Measurements from ENCODE around the gene GCG. TPM values are rescaled to one million over a fixed set of nuclear protein-coding genes. Genes with fewer than 3 reads are reported as not detected.

The GCG gene
- total RNA-seq, 4 donors from 2014 or later, result not detected

DNA sequence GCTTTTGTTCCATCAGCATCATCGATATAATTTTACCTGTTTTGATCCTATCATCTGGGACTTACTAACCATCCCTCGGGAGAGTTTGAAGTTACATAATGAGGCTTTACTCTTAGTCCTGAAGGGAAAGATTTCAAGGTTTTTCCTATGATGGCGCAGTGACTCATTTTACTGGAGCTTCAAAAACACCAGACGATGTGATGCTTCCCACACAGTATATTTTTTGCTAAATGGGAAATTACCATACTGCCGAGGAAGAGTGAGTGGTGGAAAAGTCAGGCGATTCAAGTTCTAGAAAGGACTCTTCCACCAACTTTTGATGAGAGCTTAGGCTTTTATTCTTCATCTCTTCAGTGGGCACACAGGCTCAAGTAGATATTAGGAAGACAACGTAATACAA is 44.6 kb upstream of the GCG start:
- no peaks in the 10 kb centered on the region for H3K9me3 ChIP-seq
- no peaks in the 10 kb centered on the region for H3K4me1 ChIP-seq
- H3K4me3 ChIP-seq, result no peak overlapping the region
- no peak overlapping the region for H3K27ac ChIP-seq
- H3K36me3 ChIP-seq, result no peaks in the 10 kb centered on the region
- intact Hi-C loops (cut with DNase I), result no loop called here
- H3K27me3 ChIP-seq, result no peaks in the 10 kb centered on the region
- TF ChIP-seq POLR2A (IDR thresholded peaks at IDR 0.05), result no peak
- TF ChIP-seq, protein P1, sequence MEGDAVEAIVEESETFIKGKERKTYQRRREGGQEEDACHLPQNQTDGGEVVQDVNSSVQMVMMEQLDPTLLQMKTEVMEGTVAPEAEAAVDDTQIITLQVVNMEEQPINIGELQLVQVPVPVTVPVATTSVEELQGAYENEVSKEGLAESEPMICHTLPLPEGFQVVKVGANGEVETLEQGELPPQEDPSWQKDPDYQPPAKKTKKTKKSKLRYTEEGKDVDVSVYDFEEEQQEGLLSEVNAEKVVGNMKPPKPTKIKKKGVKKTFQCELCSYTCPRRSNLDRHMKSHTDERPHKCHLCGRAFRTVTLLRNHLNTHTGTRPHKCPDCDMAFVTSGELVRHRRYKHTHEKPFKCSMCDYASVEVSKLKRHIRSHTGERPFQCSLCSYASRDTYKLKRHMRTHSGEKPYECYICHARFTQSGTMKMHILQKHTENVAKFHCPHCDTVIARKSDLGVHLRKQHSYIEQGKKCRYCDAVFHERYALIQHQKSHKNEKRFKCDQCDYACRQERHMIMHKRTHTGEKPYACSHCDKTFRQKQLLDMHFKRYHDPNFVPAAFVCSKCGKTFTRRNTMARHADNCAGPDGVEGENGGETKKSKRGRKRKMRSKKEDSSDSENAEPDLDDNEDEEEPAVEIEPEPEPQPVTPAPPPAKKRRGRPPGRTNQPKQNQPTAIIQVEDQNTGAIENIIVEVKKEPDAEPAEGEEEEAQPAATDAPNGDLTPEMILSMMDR (IDR thresholded peaks at IDR 0.05), result no peak
- 79 to 82% methylated on average over 7 of the region's 7 CpGs for WGBS, 2 donors
- DNase-seq, result no peak

DNA sequence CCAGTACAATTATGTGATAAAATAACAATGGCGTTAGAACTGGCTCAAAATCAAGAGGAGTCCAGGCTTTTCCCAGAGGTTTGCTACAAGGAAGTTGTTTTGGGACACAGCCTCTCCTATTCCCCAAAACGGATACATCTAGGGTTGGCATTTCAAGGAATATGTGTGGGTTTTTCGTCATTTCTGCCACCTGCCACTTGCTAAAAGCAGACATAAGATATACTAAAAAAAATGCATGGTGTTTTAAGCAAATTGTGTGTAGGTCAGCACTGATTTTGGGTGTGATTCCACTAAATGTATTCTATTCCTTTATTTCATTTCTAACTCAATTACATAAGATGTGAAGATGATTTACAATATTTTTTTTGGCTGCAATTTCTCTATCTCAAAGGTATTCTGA is 36.4 kb upstream of the GCG start:
- intact Hi-C loops (cut with DNase I), result no loop called here
- TF ChIP-seq POLR2A (IDR thresholded peaks at IDR 0.05), result no peak
- TF ChIP-seq, protein P1 (IDR thresholded peaks at IDR 0.05), result no peak
- Histone ChIP-seq H3K27ac (no peak overlapping the region), H3K9me3 (no peaks in the 10 kb centered on the region), H3K36me3 (no peaks in the 10 kb centered on the region), H3K27me3 (no peaks in the 10 kb centered on the region), H3K4me3 (no peak overlapping the region), H3K4me1 (no peaks in the 10 kb centered on the region)
- 71 to 78% methylated on average over 3 of the region's 3 CpGs for WGBS, 2 donors
- no peak for DNase-seq

DNA sequence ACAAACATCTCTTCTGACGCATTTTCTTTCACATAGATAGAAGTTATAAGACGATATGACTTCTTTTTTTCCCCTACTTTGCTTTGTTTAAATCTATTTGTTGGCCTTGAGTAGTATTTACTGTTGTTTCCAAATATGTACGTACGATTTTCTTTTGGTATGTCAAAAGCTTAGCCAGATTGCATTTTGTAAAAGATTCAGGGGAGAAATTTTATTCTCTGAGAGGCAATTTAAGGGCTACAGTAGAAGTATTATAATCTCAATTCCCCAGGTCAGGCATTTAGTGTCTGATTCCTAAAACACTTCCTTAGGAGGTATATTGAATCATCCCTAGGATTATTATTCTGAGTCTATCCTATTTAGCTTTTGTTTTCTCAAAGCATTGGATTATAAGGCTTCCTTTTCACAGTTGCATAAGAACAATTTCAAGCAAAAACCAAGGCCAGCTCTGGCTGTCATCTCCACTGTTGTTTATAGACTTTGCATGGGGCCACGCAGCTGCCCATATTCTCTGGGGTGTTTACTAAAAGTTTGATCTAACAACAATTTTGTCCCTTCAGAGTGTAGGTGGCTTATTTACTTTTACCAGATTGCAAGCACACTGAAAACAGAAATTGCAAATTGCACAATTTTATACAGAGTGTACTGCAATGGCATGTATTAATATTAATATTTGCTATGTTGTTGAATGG is 33.6 kb upstream of the GCG start:
- Histone ChIP-seq H3K9me3 (no peaks in the 10 kb centered on the region), H3K36me3 (no peaks in the 10 kb centered on the region), H3K4me3 (no peak overlapping the region), H3K27me3 (no peaks in the 10 kb centered on the region), H3K4me1 (no peaks in the 10 kb centered on the region), H3K27ac (no peak overlapping the region)
- intact Hi-C loops (cut with DNase I), result no loop called here
- DNase-seq, result no peak
- TF ChIP-seq, protein P1 (IDR thresholded peaks at IDR 0.05), result no peak
- no peak for TF ChIP-seq POLR2A (IDR thresholded peaks at IDR 0.05)
- WGBS, 2 donors, result 77 to 78% methylated on average over 5 of the region's 5 CpGs

DNA sequence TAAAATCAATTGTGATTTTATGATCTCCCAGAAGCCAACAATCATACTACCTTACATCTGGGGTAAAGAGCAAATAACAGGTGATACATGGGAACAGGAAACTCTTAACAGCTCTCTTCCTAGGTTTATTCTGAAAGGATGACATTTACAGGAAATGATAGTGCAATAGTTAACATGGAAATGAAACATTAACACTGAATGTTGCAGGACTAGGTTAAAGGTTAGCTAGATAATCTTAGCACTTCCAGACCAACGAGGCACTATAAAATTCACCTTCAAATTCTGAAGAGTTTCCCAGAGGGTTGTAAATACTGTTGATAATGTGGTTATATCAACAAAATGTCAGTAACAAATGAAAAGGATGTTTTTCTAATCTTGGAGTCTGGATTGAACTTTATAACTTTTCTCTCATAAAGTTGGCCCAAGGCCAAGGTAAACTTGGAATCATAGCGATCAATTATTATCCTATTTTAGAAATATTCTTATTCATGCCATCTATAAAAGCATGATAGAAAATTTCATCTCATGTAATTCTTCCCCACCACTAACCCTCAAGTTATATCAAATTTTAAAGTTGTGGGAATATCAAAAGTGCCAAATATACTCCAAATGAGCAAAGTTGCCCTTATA is 32.9 kb upstream of the GCG start:
- Histone ChIP-seq H3K27me3 (no peaks in the 10 kb centered on the region), H3K4me3 (no peak overlapping the region), H3K9me3 (no peaks in the 10 kb centered on the region), H3K4me1 (no peaks in the 10 kb centered on the region), H3K27ac (no peak overlapping the region), H3K36me3 (no peaks in the 10 kb centered on the region)
- TF ChIP-seq, protein P1 (IDR thresholded peaks at IDR 0.05), result no peak
- TF ChIP-seq POLR2A (IDR thresholded peaks at IDR 0.05), result no peak
- WGBS, 2 donors, result 33 to 40% methylated on average over 2 of the region's 2 CpGs
- intact Hi-C loops (cut with DNase I), result no loop called here
- DNase-seq, result no peak

DNA sequence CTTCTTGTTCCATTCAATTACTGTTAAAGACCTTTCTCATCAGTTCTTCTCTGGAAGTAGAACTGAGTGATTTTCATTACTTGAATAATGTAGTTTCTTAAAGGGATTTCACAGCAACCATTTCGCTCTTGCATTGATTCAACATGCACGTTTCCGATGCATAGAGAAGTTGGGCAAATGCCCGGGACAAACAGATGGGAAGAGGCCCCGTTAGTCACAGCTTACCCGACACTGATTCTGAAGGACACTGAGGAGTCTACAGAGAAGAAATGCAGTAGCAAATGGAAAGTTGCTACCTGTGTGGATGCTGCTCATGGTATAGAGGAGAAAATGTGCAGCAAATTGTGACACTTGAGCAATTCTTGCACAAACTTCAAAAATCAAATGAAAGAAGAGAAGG is 32.3 kb upstream of the GCG start:
- intact Hi-C loops (cut with DNase I), result no loop called here
- no peak for DNase-seq
- WGBS, 2 donors, result 78 to 89% methylated on average over 6 of the region's 6 CpGs
- Histone ChIP-seq H3K4me1 (no peaks in the 10 kb centered on the region), H3K36me3 (no peaks in the 10 kb centered on the region), H3K27ac (no peak overlapping the region), H3K4me3 (no peak overlapping the region), H3K9me3 (no peaks in the 10 kb centered on the region), H3K27me3 (no peaks in the 10 kb centered on the region)
- TF ChIP-seq POLR2A (IDR thresholded peaks at IDR 0.05), result no peak
- TF ChIP-seq, protein P1 (IDR thresholded peaks at IDR 0.05), result no peak
